HepG2 (cell line): Measurements from ENCODE around the gene SCART1. TPM values are rescaled to one million over a fixed set of nuclear protein-coding genes. Genes with fewer than 3 reads are reported as not detected.

Experiments
- ATAC-seq: fragments of 200-7000 bp; cut with Tn5 transposase; 3 replicates; pipeline ENCODE4 v1.9.1; 2020; ENCODE audit warnings: mild to moderate bottlenecking, moderate library complexity
- BruUV-seq: library from RNA; stranded (reverse); fragments of 400-500 nt; replicated peaks from 2 replicates; lab custom pipeline; 2021; lab: Mats Ljungman, UMichigan
- CTCF ChIA-PET: fragments of 300-600 bp; formaldehyde crosslinking; extraction: SDS; loops from one replicate; lab custom pipeline; 2021; ENCODE audit warnings: low total read pairs, inconsistent platforms, low intra/inter-chr PET ratio; lab: Yijun Ruan, JAX
- POLR2A ChIA-PET: fragments of 350-600 bp; sonication (Branson Sonifier 250); formaldehyde crosslinking; loops from one replicate; lab custom pipeline; 2020; ENCODE audit warnings: antibody characterized with exemption, inconsistent platforms; lab: Yijun Ruan, JAX
- DNase-seq: peaks from one replicate; pipeline ENCODE4 v3.0.0-alpha.2; 2015; ENCODE audit warnings: low spot score
- FAIRE-seq: peaks from 3 replicates; lab custom pipeline; 2011; peaks lifted over from hg19 to GRCh38; lab: Jason Lieb, UNC
- H2AFZ ChIP-seq: one replicate; pipeline ENCODE4 v1.6.1; 2011; ENCODE audit warnings: low read length, inconsistent platforms
- H3K27ac ChIP-seq: fragments of 300-600 bp; 3 replicates; pipeline ENCODE4 v1.8.0; 2011; ENCODE audit warnings: mixed run types, mild to moderate bottlenecking, mixed read lengths, low read length, inconsistent platforms; ENCODE audit not compliant: insufficient read depth; ENCODE audit errors: extremely low read length
- H3K27me3 ChIP-seq, 2 experiments: fragments of 200-600 bp in 1 of 2; 2 replicates in 1 of 2; 3 replicates in 1 of 2; pipeline versions ENCODE4 v1.6.0 to v1.8.0; 2011; ENCODE audit warnings: low read length in 2 of 2, mild to moderate bottlenecking in 2 of 2, moderate library complexity in 2 of 2, inconsistent platforms in 1 of 2; ENCODE audit not compliant: insufficient read depth in 2 of 2, control insufficient read depth in 1 of 2
- H3K36me3 ChIP-seq, 2 experiments: fragments of 200-600 bp in 1 of 2; replicated peaks in 1 of 2; 2 replicates in 1 of 2; 3 replicates in 1 of 2; pipeline versions ENCODE4 v1.5.1 to v1.8.0; 2011; ENCODE audit warnings: low read length in 2 of 2, inconsistent platforms in 1 of 2; ENCODE audit not compliant: insufficient read depth in 2 of 2, control insufficient read depth in 1 of 2
- H3K4me1 ChIP-seq: 2 replicates; pipeline ENCODE4 v1.5.1; 2012; ENCODE audit warnings: low read length, inconsistent platforms; ENCODE audit not compliant: insufficient read depth
- H3K4me2 ChIP-seq: 2 replicates; pipeline ENCODE4 v1.6.0; 2011; ENCODE audit warnings: low read depth, low read length, inconsistent platforms
- H3K4me3 ChIP-seq, 3 experiments: fragments of 200-600 bp in 1 of 3; sonication (generic), shearing (Covaris generic) in 1 of 3; replicated peaks in 1 of 3; 2 replicates each; pipeline ENCODE4 v1.5.1; 2011 to 2016; ENCODE audit warnings: low read length in 3 of 3, inconsistent platforms in 2 of 3, low read depth in 2 of 3, mild to moderate bottlenecking in 2 of 3, control low read depth in 1 of 3, mixed read lengths in 1 of 3; ENCODE audit not compliant: insufficient read depth in 1 of 3
- H3K79me2 ChIP-seq: one replicate; pipeline ENCODE4 v1.6.1; 2011; ENCODE audit warnings: low read length, inconsistent platforms; ENCODE audit not compliant: insufficient read depth
- H3K9ac ChIP-seq: 2 replicates; pipeline ENCODE4 v1.6.0; 2011; ENCODE audit warnings: mild to moderate bottlenecking, low read depth, low read length, inconsistent platforms; ENCODE audit not compliant: insufficient read depth
- H3K9me3 ChIP-seq: 2 replicates; pipeline ENCODE4 v1.5.1; 2012; ENCODE audit warnings: mild to moderate bottlenecking, low read length
- H4K20me1 ChIP-seq: 2 replicates; pipeline ENCODE4 v1.6.0; 2011; ENCODE audit warnings: inconsistent platforms, mild to moderate bottlenecking, low read length, moderate library complexity; ENCODE audit not compliant: insufficient read depth
- CEBPB ChIP-seq: IDR thresholded peaks from 2 replicates; pipeline ENCODE4 v1.6.1; 2011; ENCODE audit warnings: low read depth, low read length, improper control_type of control experiment, borderline replicate concordance
- EP300 ChIP-seq, 3 experiments: sonication (generic) in 1 of 3; formaldehyde crosslinking in 1 of 3; IDR thresholded peaks; 2 replicates each; pipeline versions ENCODE4 v1.5.1 to v1.6.1; 2011 to 2020; ENCODE audit warnings: low read depth in 2 of 3, low read length in 2 of 3, borderline replicate concordance in 1 of 3, improper control_type of control experiment in 1 of 3, mild to moderate bottlenecking in 1 of 3, missing genetic modification reagents in 1 of 3, moderate library complexity in 1 of 3
- HNF4G ChIP-seq, 2 experiments: sonication (generic) in 1 of 2; formaldehyde crosslinking in 1 of 2; IDR thresholded peaks; 2 replicates each; pipeline versions ENCODE4 v1.4.0 to v1.6.1; 2011 to 2020; ENCODE audit warnings: borderline replicate concordance in 2 of 2, low read depth in 2 of 2, mild to moderate bottlenecking in 2 of 2, low read length in 1 of 2, missing genetic modification reagents in 1 of 2, moderate library complexity in 1 of 2
- HNRNPLL ChIP-seq: fragments of 200-400 bp; formaldehyde crosslinking; IDR thresholded peaks from 2 replicates; pipeline ENCODE4 v1.6.1; 2017; ENCODE audit warnings: mild to moderate bottlenecking, low read depth, low read length; ENCODE audit not compliant: poor library complexity, severe bottlenecking
- KMT2A ChIP-seq: sonication (generic); formaldehyde crosslinking; IDR thresholded peaks from 2 replicates; pipeline ENCODE4 v1.4.0; 2020; ENCODE audit warnings: missing genetic modification reagents
- MEIS2 ChIP-seq: sonication (generic); formaldehyde crosslinking; IDR thresholded peaks from 2 replicates; pipeline ENCODE4 v1.9.0; 2021; ENCODE audit warnings: mild to moderate bottlenecking, missing genetic modification reagents
- MIXL1 ChIP-seq: IDR thresholded peaks from 2 replicates; pipeline ENCODE4 v1.6.1; 2016
- TBX3 ChIP-seq: fragments of 450-650 bp; IDR thresholded peaks from 2 replicates; pipeline ENCODE4 v1.6.1; 2017; ENCODE audit warnings: antibody characterized with exemption, mild to moderate bottlenecking, inconsistent platforms, borderline replicate concordance
- ZNF484 ChIP-seq: sonication (generic); formaldehyde crosslinking; IDR thresholded peaks from 2 replicates; pipeline ENCODE4 v1.5.1; 2020; ENCODE audit warnings: mild to moderate bottlenecking, low read depth, missing genetic modification reagents, borderline replicate concordance
- ZNF562 ChIP-seq: sonication (generic); formaldehyde crosslinking; IDR thresholded peaks from 2 replicates; pipeline ENCODE4 v1.8.0; 2022; ENCODE audit warnings: missing genetic modification reagents, borderline replicate concordance
- ZSCAN21 ChIP-seq: sonication (generic); formaldehyde crosslinking; IDR thresholded peaks from 2 replicates; pipeline ENCODE4 v1.8.0; 2022; ENCODE audit warnings: mild to moderate bottlenecking, missing genetic modification reagents, moderate library complexity, borderline replicate concordance
- WGBS: methylation state at CpG from one replicate; pipeline ENCODE4 v1.1.6; 2017; ENCODE audit warnings: low lambda C conversion rate; 5-methylcytosine and 5-hydroxymethylcytosine counted together
- in situ Hi-C: cut with HindIII; loops from 2 replicates; pipeline ENCODE4 v1.10.0; 2017; ENCODE audit warnings: low pct_unique_long_range_greater_than_20kb; ENCODE audit not compliant: extremely low pct_ligation_motif_present
- intact Hi-C: fragments of 100-400 bp; cut with micrococcal nuclease; formaldehyde crosslinking; loops from one replicate; pipeline ENCODE4 v1.10.0; 2022; ENCODE audit not compliant: unreplicated experiment
- polyA plus RNA-seq, 8 experiments: library from polyadenylated mRNA; depleted of rRNA in 3 of 8; stranded (reverse) in 7 of 8; unstranded in 1 of 8; fragments of >200 nt; fragmentation: Illumina TruSeq in 4 of 8; extraction: Trizol in 4 of 8; gene quantifications; 2 replicates each; pipeline versions ENCODE4 v1.2.1 to v1.2.3, GENCODE V29; 2011 to 2016; ENCODE audit warnings: low read depth in 4 of 8, missing spikeins in 1 of 8, mixed read lengths in 1 of 8; ENCODE audit not compliant: insufficient read depth in 1 of 8
- total RNA-seq, 5 experiments: library from RNA; depleted of rRNA; stranded (reverse); fragments of >200 nt; fragmentation: Illumina TruSeq; extraction: Trizol; gene quantifications; 2 replicates each; pipeline ENCODE4 v1.2.3, GENCODE V29; 2016; ENCODE audit warnings: low read depth in 1 of 5
- TF ChIP-seq, protein P1 (sequence below): sonication (generic); formaldehyde crosslinking; IDR thresholded peaks from 2 replicates; pipeline ENCODE4 v1.8.0; 2022; ENCODE audit warnings: low read depth, missing genetic modification reagents
- TF ChIP-seq, protein P2 (sequence below): sonication (generic); formaldehyde crosslinking; IDR thresholded peaks from 2 replicates; pipeline ENCODE4 v1.9.0; 2022; ENCODE audit warnings: missing genetic modification reagents, mild to moderate bottlenecking, borderline replicate concordance
- TF ChIP-seq, protein P3 (sequence below): sonication (generic); formaldehyde crosslinking; IDR thresholded peaks from 2 replicates; pipeline ENCODE4 v1.5.0; 2020; ENCODE audit warnings: mild to moderate bottlenecking, low read depth, missing genetic modification reagents, borderline replicate concordance
- TF ChIP-seq, protein P4 (sequence below): sonication (generic); formaldehyde crosslinking; conservative IDR thresholded peaks from 2 replicates; pipeline ENCODE4 v1.5.0; 2020; ENCODE audit warnings: missing genetic modification reagents

Gene SCART1
- total and polyA plus RNA-seq, 2 of the 13 experiments (the other 11 are each of a cell fraction or from before 2014, with no cell fraction given) = 0.46 to 1.1 TPM

DNA sequence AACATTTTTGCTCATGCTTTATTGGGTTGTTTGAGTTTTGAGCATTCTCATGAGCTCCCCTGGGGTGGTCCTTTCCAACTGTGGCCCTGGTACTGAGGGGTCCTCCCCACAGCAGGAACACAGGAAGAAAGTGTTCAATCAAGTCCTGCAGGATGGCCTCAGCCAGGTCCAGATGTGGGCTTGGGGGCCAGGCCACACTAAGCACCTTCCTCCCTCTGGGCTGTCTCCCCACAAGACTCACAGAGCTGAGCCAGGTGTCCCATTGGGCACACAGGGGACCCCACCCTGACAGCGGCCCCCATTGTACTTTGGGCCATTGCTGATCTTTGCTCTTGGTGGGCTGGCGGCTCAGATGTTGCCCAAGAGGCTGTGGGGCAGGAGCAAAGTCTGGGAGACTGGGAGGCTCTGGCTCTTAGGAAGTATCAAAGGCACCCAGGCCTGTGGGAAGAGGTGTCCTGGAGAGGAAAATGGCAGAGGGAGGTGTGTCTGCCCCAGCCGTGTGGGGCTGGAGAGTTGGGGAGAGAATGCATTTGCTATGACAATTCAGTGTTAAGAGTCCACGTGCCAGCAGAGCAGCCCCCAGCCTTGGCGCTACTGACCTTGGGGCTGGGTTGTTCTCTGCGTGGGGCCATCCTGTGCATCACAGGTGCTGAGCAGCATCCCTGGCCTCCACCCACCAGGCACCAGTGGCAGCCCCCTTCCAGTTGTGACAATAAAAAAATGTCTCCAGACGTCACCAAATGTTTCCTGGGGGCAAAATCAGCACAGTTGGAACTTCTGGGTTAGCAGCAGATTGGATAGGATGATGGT, 17.8 kb downstream of the SCART1 start (continued):
- TF ChIP-seq HNF4G (IDR thresholded peaks at IDR 0.05; ENCODE audit: borderline replicate concordance, low read depth, low read length) = peak; percentile 57
- TF ChIP-seq HNF4G (CRISPR knock-in tag; IDR thresholded peaks at IDR 0.05; ENCODE audit: borderline replicate concordance, low read depth) = no peak
- TF ChIP-seq KMT2A (CRISPR knock-in tag) = no peak
- TF ChIP-seq MEIS2 = no peak
- TF ChIP-seq, protein P1, sequence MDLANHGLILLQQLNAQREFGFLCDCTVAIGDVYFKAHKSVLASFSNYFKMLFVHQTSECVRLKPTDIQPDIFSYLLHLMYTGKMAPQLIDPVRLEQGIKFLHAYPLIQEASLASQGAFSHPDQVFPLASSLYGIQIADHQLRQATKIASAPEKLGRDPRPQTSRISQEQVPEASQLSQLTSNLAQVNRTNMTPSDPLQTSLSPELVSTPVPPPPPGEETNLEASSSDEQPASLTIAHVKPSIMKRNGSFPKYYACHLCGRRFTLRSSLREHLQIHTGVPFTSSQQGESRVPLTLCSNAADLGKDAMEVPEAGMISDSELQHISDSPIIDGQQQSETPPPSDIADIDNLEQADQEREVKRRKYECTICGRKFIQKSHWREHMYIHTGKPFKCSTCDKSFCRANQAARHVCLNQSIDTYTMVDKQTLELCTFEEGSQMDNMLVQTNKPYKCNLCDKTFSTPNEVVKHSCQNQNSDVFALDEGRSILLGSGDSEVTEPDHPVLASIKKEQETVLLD (CRISPR knock-in tag) = no peak
- TF ChIP-seq TBX3 = no peak
- TF ChIP-seq ZSCAN21 (CRISPR knock-in tag) = no peak
- TF ChIP-seq EP300 (IDR thresholded peaks at IDR 0.05; ENCODE audit: low read depth in 2 of 2, low read length in 2 of 2) = 0 out of 4 replicates have a peak, but pooled peaks of 1 of the 2 experiments have one; percentile 4
- no peak for TF ChIP-seq EP300 (CRISPR knock-in tag; IDR thresholded peaks at IDR 0.05; ENCODE audit: borderline replicate concordance)
- no peak for TF ChIP-seq MIXL1 (CRISPR knock-in tag)

DNA sequence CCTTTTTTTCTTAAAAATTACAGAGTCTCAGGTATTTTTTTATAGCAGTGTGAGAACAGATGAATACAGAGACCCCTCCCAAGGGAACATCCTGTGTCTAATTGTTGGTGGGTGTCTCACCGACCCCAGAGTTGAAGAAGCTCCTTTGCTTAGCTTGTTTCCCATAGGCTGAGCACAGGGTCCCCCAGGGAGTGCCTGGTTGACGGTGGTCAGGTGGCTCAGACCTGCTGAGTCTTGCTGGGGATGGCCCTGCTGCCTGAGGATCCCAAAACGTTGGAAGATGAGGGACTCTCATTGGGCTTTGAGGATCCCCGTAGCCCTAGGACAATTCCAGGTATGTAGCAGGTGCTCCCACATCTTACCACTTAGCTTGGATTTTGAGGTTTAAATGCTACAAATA, 19.5 kb downstream of the SCART1 start:
- H3K9me3 ChIP-seq = no peaks in the 10 kb centered on the region
- no TSS peak for BruUV-seq
- no peak overlapping the region for H3K4me3 ChIP-seq
- intact Hi-C loops (no loop called here), in situ Hi-C loops (no loop called here)
- no peak overlapping the region for H3K9ac ChIP-seq
- H3K4me1 ChIP-seq = peaks cover 12% of the 10 kb centered on the region
- no peaks in the 10 kb centered on the region for H4K20me1 ChIP-seq
- H2AFZ ChIP-seq = no peak overlapping the region
- H3K36me3 ChIP-seq = no peaks in the 10 kb centered on the region
- H3K79me2 ChIP-seq = no peaks in the 10 kb centered on the region
- FAIRE-seq (no peak), DNase-seq (no peak), ATAC-seq (no peak)
- H3K27ac ChIP-seq = no peak overlapping the region
- no peak overlapping the region for H3K4me2 ChIP-seq
- ChIA-PET CTCF (no interaction called here), POLR2A (no interaction called here)
- 29% methylated on average over 4 of the region's 4 CpGs for WGBS
- peaks cover 0 to 28% of the 10 kb centered on the region in 2 experiments; a peak in 3 of 5 replicates for H3K27me3 ChIP-seq
- TF ChIP-seq ZNF562 (CRISPR knock-in tag) (no peak), HNRNPLL (no peak), CEBPB (no peak), ZNF484 (no peak)
- TF ChIP-seq, protein P2, sequence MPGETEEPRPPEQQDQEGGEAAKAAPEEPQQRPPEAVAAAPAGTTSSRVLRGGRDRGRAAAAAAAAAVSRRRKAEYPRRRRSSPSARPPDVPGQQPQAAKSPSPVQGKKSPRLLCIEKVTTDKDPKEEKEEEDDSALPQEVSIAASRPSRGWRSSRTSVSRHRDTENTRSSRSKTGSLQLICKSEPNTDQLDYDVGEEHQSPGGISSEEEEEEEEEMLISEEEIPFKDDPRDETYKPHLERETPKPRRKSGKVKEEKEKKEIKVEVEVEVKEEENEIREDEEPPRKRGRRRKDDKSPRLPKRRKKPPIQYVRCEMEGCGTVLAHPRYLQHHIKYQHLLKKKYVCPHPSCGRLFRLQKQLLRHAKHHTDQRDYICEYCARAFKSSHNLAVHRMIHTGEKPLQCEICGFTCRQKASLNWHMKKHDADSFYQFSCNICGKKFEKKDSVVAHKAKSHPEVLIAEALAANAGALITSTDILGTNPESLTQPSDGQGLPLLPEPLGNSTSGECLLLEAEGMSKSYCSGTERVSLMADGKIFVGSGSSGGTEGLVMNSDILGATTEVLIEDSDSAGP (CRISPR knock-in tag) = no peak
- TF ChIP-seq, protein P3, sequence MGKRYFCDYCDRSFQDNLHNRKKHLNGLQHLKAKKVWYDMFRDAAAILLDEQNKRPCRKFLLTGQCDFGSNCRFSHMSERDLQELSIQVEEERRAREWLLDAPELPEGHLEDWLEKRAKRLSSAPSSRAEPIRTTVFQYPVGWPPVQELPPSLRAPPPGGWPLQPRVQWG (CRISPR knock-in tag) = no peak
- TF ChIP-seq, protein P4, sequence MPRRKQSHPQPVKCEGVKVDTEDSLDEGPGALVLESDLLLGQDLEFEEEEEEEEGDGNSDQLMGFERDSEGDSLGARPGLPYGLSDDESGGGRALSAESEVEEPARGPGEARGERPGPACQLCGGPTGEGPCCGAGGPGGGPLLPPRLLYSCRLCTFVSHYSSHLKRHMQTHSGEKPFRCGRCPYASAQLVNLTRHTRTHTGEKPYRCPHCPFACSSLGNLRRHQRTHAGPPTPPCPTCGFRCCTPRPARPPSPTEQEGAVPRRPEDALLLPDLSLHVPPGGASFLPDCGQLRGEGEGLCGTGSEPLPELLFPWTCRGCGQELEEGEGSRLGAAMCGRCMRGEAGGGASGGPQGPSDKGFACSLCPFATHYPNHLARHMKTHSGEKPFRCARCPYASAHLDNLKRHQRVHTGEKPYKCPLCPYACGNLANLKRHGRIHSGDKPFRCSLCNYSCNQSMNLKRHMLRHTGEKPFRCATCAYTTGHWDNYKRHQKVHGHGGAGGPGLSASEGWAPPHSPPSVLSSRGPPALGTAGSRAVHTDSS (CRISPR knock-in tag) = no peak
